Peyer's patch (tissue), 4 donors: Measurements from ENCODE around the gene PYURF.

Experiments
- POLR2A ChIP-seq, 2 donors: fragments of 450-650 bp; IDR thresholded peaks; one replicate each; pipeline ENCODE4 v1.5.1; 2017; ENCODE audit warnings: antibody characterized with exemption in 2 of 2, mild to moderate bottlenecking in 2 of 2, moderate library complexity in 2 of 2
- TF ChIP-seq, protein P1 (sequence below), 6 experiments: fragments of 450-650 bp in 4 of 6; fragments of 200-600 bp in 2 of 6; sonication (generic) in 1 of 6; IDR thresholded peaks; one replicate each; pipeline ENCODE4 v1.5.1; 2017 to 2019; ENCODE audit warnings: antibody characterized with exemption in 6 of 6, mild to moderate bottlenecking in 3 of 6, moderate library complexity in 1 of 6

DNA sequence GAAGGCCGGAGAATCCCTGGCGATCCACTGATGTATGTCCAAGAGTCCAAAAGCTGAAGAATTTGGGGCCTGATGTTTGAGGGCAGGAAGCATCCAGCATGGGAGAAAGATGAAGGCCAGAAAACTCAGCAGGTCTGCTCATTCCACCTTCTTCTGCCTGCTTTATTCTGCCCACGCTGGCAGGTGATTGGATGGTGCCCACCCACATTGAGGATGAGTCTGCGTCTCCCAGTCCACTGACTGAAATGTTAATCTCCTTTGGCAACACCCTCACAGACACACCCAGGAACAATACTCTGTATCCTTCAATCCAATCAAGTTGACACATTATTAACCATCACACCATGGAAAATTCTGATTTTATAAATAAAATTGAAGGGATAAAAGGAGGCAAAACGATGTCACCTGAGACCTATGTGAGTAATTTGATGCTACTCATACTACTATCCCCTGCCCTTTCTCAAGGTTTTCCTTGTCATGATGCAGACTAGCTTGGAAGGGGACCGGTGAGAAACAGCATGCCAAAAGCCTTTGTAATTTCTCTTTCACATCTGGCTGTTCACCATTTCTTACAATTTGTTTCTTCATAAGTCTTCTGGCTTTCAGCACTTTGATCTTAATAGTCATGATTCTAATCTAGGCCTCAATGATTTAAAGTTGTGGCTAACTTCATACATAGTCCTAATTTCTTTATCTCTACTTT is 9.7 kb upstream of the PYURF start:
- TF ChIP-seq, protein P1, sequence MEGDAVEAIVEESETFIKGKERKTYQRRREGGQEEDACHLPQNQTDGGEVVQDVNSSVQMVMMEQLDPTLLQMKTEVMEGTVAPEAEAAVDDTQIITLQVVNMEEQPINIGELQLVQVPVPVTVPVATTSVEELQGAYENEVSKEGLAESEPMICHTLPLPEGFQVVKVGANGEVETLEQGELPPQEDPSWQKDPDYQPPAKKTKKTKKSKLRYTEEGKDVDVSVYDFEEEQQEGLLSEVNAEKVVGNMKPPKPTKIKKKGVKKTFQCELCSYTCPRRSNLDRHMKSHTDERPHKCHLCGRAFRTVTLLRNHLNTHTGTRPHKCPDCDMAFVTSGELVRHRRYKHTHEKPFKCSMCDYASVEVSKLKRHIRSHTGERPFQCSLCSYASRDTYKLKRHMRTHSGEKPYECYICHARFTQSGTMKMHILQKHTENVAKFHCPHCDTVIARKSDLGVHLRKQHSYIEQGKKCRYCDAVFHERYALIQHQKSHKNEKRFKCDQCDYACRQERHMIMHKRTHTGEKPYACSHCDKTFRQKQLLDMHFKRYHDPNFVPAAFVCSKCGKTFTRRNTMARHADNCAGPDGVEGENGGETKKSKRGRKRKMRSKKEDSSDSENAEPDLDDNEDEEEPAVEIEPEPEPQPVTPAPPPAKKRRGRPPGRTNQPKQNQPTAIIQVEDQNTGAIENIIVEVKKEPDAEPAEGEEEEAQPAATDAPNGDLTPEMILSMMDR (IDR thresholded peaks at IDR 0.05) = no peak
- TF ChIP-seq POLR2A (IDR thresholded peaks at IDR 0.05) = no peak
